ENCODE results near the gene ZNF79.

Gene ZNF79

DNA sequence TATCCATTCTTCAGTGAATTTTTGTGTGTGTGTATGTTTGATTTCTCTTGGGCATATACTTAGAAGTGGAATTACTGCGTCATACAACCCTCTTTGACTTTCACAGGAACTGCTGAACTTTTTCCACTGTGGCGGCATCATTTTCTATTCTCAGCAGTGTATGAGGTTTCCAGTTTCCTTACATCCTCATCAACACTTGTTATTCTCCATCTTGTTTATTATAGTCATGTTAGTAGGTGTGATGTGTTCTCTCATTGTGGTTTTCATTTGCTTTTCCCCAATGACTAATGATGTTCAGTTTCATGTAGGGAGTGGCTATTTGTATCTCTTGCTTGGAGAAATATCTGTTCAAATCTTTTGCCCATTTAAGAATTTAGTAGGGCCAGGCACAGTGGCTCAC lies 2.6 kb downstream of the ZNF79 start:
- no peak for DNase-seq (ENCODE audit: low spot score)

DNA sequence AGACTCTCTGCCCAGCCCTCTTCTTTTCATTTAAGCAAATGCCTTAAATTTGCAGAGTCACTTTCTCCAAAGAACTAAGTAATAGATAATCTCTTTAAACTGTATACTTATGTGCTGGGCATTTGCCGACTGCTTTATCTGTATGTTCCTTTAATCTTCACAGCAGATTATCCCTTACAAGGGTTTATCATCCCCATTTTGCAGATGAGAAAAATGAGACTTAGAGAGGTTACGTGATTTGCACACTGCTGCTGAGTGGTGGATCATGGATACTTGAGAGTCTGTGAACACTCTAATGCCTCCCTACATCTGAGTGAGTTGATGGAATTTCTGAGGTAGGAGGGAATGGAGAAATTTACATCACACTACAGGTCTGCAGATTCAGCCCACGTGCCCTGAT lies 4.2 kb downstream of the ZNF79 start:
- DNase-seq (ENCODE audit: low spot score), result no peak

DNA sequence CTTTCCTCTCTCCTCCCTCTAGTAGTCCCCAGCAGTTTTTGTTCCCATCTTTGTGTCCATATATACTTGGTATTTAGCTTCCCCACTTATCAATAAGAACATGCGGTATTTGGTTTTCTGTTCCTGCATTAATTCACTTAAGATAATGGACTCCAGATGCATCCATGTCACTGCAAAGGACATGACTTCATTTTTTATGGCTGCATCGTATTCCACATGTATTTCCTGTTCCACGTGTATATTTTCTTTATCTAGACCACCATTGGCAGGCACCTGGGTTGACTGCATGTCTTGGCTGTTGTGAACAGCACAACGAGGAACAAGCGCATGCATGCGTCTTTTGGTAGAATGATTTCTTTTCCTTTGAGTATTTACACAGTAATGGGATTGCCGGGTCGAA lies 6.2 kb downstream of the ZNF79 start:
- DNase-seq (ENCODE audit: low spot score), result no peak

DNA sequence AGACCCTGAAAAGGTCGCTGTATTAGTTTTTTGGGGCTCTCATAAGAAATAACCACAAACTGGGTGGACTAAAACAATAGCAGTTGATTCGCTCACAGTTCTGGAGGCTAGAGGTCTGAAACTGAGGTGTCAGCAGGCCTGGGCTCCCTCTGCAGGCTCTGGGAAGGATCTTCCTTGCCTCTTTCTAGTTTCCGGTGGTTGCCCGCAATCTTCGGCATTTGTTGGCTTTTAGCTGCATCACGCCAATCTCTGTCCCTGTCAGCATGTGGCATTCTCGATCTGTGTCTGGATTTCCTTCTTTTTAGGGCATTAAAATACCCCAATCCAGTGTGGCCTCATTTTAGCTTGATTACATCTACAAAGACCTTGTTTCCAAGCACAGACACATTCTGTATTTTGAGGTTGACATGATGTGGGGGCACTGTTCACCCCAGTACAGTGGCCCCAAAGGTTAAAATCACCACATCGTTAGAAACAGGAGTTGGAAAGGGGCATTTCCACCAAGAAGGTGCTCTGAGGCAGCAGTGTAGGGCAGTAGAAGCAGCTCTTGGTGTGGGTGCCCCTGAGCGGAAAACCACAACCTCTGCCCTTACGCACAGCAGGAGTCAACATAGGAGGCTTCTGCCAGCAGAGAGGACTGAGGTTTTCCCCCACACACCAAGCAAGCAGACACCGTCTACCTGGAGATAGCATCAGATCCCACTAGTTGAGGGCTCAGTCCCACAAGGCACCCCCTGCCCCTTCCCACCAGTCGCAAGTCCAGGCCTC lies 13.5 kb downstream of the ZNF79 start:
- DNase-seq (ENCODE audit: low spot score), result no peak

DNA sequence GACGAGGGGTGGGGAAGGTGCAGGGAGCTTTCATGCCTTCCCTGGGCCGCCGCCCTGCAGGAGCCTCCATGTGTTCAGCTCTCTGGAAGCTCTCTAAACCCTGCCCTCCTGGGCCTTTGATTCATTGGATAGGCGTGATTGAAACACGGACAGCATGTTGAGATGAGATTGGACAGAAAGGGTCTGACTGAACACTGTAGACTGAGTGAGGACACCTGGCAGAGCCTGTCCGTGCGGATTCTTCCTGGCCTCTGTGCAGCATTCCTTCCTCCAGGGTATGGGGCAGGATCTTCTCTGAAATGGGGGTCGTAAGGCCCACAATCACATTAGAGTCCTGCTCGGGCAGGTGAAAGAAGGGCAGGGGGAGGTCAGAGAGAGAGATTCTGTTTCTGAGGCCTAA lies 14.2 kb downstream of the ZNF79 start:
- DNase-seq (ENCODE audit: low spot score), result no peak

DNA sequence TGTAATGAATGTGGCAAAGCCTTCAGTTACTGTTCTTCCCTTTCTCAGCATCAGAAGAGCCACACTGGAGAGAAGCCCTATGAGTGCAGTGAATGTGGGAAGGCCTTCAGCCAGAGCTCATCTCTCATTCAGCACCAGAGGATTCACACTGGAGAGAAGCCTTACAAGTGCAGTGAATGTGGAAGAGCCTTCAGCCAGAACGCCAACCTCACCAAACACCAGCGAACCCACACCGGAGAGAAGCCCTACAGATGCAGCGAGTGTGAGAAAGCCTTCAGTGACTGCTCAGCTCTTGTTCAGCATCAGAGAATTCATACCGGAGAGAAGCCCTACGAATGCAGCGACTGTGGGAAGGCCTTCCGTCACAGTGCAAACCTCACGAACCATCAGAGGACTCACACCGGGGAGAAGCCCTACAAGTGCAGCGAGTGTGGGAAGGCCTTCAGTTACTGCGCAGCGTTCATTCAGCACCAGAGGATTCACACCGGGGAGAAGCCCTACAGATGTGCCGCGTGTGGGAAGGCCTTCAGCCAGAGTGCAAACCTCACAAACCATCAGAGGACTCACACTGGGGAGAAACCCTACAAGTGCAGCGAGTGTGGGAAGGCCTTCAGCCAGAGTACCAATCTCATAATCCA lies 20.2 kb downstream of the ZNF79 start:
- DNase-seq (ENCODE audit: low spot score), result no peak

DNA sequence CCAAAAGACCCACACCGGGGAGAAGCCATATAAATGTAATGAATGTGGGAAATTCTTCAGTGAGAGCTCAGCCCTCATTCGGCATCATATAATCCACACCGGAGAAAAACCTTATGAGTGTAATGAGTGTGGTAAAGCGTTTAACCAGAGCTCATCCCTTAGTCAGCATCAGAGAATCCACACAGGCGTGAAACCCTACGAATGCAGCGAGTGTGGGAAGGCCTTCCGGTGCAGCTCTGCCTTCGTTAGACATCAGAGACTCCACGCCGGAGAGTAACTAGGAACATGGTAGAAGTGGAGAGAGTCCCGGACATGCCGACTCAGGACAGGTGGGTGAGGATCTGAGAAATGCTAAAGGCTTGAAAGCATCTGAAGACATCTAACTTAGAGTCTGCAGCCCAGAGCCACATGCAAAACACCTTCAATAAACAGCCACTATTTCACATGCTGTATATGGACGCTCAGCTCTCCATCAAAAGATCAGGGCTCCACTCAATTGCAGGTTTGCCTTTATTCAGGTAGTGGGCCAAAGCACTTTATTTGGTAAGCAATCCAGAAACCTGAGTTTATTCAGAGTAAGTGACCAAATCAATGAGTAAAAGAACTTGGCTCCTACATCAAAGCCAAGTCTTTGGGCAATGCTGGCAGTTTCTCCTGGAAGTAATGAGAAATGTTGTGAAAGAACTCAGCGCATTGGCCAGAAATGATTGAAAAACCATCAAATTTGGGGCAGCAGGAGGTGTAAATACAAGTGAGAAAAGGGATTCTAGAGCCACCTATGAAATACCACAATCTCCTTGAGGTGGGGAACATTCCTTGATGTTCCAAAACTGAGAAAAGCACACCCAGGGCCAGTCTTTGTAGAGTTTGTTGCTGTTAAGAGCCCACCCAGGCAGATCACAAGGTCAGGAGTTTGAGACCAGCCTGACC lies 21.0 kb downstream of the ZNF79 start:
- DNase-seq (ENCODE audit: low spot score), result no peak

DNA sequence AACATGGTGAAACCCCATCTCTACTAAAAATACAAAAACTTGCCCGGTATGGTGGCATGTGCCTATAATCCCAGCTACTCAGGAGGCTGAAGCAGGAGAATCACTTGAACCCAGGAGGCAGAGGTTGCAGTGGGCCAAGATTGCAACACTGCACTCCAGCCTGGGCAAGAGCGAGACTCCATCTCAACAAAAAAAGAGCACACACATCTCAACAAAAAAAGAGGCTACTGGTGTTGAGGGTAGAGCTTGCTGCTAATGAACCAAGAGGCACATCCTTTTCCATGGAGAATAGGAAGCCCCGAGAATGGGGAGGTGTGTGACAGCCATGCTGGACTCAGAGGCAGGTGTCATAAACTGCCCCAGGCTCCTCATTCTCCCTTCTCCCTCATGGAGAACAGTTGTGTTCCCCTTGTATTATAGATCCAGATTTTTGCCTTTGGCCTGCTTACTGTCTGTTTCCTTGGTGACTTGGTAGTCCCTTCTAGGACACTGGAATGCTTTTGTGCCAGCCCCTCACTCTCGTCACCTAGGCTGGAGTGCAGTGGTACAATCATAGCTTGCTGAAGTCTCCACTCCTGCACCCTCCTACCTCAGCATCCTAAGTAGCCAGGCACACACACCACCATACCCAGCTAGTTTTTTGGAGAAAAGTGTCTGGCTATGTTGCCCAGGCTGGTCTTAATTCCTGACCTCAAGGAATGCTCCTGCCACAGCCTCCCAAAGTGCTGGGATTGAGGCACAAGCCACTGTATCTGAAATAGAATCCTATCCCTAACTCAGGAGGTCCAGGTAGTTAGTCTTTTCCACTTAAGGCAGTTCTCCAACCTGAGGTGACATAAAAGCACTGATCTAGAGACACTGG lies 21.9 kb downstream of the ZNF79 start:
- no peak for DNase-seq (ENCODE audit: low spot score)

DNA sequence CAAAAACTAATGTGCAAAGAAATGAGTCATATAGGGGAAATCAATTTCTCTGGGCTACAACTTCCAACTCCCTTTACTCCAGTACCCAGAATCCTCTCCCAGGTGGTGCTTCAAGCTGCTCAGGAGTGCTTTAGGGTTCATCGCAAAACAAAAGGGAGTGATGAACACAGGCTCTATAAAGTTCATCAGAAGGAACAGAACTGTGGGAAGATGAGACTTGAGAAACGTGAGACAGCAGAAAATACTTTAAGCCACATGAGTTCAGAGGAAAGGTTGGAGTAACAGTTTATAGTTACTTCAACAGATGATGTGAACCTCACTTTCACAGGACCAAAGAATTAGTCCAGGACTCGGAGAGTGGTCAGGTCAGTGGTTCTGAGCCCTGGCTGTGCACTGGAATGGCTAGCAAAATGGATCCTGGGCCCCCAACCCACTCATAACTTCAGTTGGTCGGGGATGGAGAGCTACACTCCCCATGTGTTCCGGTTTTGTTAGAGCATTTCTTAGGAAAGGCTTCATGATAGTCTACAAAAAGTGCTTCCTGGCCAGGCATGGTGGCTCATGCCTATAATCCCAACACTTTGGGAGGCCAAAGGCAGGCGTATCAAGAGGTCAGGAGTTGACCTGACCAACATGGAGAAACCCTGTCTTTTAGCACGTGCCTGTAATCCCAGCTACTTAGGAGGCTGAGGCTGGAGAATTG lies 22.7 kb downstream of the ZNF79 start:
- DNase-seq (ENCODE audit: low spot score), result no peak

DNA sequence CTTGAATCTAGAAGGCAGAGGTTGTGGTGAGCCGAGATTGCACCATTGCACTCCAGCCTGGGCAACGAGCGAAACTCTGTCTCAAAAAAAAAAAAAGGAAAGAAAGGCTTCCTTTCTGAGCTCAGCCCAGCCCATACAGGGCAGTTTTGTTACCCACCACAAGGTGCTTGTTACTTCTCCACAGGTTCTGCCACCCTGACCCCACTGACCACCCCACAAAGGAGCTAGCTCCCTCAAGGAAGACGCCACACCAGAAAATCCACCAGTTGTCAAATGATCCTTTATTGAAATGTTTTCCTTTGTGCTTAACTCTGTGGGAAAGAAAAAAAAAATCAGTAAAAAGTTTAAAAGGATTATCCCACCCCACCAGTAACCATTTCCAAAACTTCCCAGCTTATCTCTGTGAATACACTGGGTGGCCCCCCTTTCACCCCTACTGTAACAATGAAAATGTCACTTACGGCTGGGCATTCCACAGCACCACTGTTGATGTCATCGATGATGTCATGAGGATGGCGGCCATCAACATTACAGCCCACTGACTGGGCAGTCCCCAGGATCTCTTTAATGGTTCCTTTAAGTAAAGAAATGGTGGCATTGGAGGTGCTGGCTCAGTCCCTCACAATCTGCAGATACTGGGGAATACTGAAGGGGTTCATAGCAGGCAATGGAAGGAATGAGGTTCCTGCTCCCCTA lies 23.4 kb downstream of the ZNF79 start:
- DNase-seq (ENCODE audit: low spot score), result no peak

DNA sequence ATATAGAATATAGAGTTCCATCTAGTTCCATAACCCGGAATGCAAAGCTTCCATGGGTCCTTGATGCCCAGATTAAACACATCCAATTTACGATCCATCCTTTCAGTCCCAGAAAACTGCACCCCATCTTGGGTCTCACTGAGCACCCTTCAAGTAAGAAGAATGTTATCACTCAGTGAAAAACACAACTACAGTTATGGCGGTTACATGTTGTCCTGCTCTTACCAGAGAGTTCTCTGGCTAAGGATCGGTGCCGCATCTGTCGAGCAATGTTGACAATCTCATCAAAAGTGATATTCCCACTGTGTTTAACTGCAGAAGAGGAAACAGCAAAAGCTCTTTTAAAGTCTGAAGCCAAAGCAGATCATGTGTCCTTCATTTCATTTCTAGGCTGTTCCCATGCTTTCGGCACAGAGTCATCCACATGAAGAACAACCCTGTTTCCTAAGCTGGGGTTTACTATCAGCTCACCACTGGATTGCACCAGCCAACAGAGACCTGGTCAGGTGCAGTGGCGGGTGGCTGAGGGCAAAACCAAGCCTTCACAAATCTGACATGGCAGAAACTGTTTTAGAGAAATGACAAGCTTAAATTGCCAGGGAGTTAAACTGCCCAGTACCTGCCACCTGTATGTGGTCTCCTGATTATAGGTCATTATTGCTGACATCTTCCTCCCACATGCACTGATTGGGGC lies 24.1 kb downstream of the ZNF79 start:
- no peak for DNase-seq (ENCODE audit: low spot score)

DNA sequence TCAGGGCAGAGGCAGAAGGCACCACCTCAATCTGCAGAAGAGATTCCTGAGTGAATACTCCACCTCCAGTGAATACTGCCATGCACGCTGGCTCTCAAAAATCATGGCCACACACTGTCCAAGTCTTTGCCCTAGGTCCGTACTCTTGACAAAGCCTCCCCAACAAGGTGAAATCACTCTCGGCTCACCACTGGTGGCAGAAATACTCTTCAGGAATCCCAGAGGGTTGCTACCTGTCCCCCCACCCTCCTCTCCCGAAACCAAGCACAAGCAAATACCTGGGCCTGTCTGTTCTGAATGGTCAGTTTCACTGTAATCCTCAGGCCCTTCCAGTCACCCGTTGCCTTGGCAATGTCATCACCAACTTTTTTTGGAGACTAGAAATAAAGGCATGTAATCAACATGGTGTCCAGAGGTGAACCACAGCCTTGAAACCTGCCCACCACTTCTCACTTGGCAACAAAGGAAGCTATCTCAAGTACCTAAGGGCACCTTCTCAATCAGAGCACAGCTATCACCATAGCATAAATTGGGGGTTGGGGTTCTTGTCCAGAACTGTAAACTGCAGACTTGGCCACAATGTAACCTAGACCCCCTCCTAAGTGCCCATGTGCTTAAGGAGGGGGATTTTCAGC lies 25.3 kb downstream of the ZNF79 start:
- no peak for DNase-seq (ENCODE audit: low spot score)

DNA sequence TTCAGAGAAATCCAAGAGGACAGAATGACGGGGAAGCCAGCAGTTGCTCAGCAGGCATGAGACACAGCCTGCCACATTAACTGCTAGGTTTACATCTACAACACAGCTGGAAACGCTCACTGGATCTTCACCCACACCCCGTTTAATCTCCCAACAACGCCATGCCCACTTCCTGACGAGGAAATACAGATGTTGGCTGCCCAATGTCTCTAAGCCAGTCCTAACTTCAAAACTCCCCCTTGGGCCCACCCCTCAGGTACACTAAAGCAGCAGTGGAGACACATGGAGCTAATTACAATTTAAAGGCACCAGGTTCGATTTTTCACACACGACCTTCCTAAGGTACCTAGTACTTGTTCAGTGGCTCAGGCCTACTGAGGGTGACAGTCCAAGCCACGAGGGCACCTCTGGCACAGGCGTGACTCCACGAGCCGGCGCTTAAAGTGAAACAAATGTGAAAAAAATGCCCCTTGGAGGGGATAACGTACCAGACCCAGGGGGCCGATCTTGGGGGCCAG lies 26.1 kb downstream of the ZNF79 start:
- no peak for DNase-seq (ENCODE audit: low spot score)

DNA sequence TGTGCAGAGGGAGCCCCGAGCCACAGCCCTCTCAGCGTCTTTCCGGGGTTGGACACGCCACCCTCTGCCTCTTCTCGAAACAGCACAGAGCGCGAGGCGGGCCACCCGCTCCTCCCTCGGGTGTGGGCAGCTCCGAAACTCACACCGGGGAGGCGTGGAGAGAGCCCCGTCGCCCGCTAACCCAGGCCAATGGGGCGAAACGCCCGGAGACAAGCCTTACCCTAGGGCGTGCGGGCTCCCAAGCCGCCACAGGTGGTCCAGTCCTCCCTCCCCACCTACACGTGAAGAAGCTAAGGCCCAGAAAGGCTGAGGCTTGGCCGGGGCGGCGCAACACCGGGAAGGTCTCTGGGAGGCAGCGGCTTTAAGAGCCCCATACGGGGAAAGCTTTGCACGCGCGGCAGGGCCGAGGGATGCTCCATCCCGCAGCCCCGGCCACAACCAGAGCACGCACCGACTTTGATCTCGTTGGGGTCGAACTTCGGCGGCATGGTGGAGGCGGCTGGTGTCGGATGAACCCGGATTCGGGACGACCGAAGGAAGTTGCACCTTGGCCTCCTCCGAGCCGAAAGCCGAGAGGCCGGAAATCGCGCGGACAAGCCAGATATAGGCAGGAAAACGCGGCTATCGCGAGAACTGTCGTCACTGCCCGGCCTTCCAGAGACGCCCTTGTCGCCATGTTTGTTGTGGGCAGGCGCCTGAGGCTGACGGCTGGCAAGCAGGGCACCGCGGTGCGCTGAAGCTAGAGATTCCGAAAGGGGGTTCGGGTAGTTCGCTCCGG lies 26.8 kb downstream of the ZNF79 start, which contains the start of the genes LRSAM1 and RPL12:
Gene LRSAM1 (plus strand): TSS at position 681 of the 778 bp plus-strand sequence. CDS start 3,018 bp downstream, outside the sequence.
Gene RPL12 (minus strand): TSS at position 577 of the 778 bp plus-strand sequence. CDS start 89 bp downstream, at position 488.
- DNase-seq (ENCODE audit: low spot score), result peak; percentile 93

DNA sequence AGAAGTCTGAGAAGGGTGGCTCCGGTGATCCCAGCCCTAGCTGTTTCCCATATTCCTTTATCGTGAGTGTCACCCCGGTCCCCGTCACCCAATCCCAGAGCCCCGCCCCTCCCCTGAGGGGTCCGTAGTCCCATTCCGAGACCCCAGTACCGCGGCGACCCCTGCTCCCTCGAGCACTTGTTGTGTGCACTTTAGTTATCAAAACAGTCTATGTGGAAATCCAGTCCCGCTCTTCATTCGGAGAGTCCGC lies 27.4 kb downstream of the ZNF79 start:
- DNase-seq (ENCODE audit: low spot score), result no peak

DNA sequence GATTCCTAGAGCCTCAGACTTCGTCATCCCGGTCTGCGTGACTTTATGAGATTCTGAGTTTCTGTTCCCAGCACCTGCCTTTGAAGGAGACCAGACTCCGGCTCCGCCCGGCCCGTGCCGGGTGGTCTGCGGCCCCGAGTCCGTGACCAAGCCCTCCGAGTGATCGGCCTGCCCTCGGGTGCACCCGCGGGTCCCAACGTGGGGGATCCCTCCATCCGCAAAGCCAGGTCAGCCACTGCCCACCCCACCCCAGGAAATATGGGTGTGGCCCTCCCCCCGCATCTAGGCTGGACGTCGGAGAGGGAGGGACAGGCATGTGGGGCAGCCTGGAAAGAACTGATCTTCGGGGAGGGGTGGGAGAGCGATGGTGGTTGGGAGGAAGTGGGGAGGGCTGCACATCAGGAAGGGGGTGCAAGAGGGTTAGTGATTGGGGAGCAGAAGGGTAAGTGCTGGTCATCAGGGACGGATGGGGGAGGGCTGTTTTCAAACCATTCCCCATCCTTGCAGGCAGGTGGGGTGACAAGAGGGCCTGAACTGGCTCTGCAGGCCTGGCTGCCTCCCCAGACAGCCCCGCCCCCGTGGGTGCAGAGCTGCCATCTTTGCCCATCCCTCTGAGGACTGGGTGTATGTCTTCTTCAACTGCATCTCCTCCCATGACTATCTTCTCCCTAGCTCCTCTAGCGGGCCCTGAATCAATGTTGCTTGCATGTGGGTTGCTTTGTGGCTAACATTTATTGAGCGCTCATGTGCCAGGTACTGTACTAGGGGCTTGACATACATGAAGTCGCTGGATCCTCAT lies 27.9 kb downstream of the ZNF79 start:
- peak; percentile 27 for DNase-seq (ENCODE audit: low spot score)

DNA sequence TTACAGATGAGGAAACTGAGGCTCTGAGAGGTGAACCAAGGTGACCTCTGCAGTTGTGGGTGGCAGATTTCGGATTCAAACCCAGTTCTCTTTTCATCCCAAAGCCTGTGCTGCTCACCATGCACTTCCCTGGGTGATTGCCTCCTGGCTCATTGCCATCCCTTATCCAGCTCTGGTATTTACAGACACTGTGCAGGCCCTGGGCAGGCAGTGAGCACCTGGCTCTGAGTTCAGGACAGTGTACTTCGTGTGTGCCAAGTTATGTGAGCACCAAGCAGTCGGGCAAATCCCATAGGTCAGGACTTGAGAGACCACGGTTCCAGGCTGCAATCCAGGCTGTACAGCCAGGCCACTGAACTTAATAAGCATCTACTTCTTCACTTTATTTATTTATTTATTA lies 28.5 kb downstream of the ZNF79 start:
- no peak for DNase-seq (ENCODE audit: low spot score)

All from globus pallidus (tissue), 1 donor.